HG03342 (cell line): ENCODE results near the gene KLHDC1.
"Not testable (repeated sequence)": the region's sequence is repeated elsewhere in the genome, so short reads cannot be mapped to it uniquely, and the experiment has no call there.

Source experiments
- ATAC-seq: cut with Tn5 transposase; IDR thresholded peaks from one replicate; pipeline ENCODE4 v1.9.1; 2021; ENCODE audit warnings: mild to moderate bottlenecking, moderate library complexity; ENCODE audit not compliant: unreplicated experiment

KLHDC1 gene, protein sequence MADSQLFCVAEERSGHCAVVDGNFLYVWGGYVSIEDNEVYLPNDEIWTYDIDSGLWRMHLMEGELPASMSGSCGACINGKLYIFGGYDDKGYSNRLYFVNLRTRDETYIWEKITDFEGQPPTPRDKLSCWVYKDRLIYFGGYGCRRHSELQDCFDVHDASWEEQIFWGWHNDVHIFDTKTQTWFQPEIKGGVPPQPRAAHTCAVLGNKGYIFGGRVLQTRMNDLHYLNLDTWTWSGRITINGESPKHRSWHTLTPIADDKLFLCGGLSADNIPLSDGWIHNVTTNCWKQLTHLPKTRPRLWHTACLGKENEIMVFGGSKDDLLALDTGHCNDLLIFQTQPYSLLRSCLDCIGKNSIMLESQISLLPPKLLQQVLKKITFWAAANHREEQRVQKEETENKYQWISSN

GRCh38 chr14:49692811-49693734 lies at the start of gene KLHDC1:
Gene KLHDC1, plus strand, starts transcription at chr14:49693120. Its CDS starts 75 bp downstream, at chr14:49693195.
- peak; percentile 65 for ATAC-seq

GRCh38 chr14:49653508-49653907 lies 39.4 kb upstream of the KLHDC1 start:
- no peak for ATAC-seq

GRCh38 chr14:49654511-49654910 lies 38.4 kb upstream of the KLHDC1 start:
- no peak for ATAC-seq

GRCh38 chr14:49657500-49657899 lies 35.4 kb upstream of the KLHDC1 start:
- not testable (repeated sequence) for ATAC-seq

- ATAC-seq = no peak
These were observed 33.1 kb upstream of the KLHDC1 start for GRCh38 chr14:49659526-49660455.

DNA sequence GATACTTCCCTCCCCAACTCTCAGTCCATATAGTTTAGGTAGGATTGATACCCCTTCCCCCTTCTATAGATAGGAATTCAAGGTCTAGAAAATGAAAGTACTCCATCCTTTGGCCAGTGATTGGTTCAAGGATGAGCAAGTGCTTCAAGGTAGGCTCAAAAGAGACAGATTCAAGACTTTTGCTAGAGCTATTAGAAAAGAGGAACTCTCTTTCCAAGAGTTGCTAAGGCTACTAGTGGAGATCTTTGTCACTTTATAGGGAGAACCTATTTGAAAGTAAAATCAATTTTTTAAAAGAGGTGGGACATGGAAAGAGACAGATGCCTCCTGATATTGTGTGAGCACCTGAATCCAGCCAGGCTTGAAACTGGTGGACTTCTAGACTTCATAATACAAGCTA lies 22.4 kb upstream of the KLHDC1 start:
- ATAC-seq = no peak

- ATAC-seq = no peak
These were observed 19.3 kb upstream of the KLHDC1 start for GRCh38 chr14:49673586-49673985.

GRCh38 chr14:49677643-49678042 lies 15.3 kb upstream of the KLHDC1 start:
- no peak for ATAC-seq

- ATAC-seq = no peak
These were observed 13.6 kb upstream of the KLHDC1 start for GRCh38 chr14:49679271-49679670.

DNA sequence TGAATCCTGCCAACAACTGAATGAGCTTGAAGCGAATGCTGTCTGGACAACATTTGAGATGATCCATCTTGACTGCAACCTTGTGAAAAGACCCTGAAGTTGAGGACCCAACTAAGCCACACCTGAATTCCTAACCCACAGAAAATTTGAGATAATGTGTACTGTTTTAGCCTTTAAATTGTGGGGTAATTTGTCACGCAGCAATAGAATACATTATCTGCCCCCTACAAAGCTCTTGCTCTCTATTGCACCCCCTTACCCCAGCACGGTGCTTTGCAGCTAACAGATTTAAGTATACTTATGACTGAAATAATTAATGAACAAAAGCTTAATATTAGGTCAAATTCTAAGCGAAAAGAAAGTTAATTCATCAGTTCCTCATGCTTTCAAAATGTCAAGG lies 6.5 kb upstream of the KLHDC1 start:
- ATAC-seq = no peak

DNA sequence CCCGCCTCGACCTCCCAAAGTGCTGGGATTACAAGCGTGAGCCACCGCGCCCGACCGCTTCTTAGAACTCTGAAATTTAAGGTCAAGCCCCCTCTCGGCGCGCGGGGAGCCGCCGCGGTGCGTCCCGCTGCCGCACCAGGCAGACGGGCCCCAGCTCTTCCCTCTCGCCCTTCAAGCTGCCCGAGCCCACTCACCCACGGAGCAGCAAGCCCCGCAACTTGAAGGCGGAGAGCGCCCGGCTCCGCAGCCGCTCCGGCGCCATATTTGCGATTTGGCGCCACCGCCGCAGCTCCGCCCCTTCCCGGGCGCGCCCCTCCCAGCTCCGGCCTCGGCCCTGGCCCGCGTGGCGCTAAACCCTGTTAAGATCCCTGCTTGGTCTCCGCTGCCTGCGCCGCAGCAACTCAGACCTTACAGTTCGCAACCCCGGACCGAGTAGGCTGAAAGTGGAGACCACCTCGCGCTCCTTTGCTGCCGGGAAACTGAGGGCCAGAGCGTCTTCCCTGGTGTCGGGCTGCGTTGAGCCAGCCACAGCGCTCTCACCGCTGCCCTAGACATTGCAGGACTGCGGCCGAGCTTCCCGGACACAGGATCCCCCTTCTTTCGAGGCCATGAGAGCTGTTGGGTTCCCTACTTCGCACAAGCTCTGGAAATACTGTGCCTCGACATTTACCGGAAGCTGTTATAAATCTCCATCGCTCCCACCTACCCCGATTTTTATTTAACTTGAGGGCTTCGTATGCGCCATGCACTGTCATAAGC lies 4.8 kb upstream of the KLHDC1 start, which contains the start of gene POLE2:
POLE2 (minus strand) TSS at position 273 of the 759 bp plus-strand sequence; CDS start at position 262, 11 bp downstream.
- ATAC-seq = peak; percentile 91

- ATAC-seq = no peak
These were observed 4.3 kb upstream of the KLHDC1 start for GRCh38 chr14:49688701-49689030.

DNA sequence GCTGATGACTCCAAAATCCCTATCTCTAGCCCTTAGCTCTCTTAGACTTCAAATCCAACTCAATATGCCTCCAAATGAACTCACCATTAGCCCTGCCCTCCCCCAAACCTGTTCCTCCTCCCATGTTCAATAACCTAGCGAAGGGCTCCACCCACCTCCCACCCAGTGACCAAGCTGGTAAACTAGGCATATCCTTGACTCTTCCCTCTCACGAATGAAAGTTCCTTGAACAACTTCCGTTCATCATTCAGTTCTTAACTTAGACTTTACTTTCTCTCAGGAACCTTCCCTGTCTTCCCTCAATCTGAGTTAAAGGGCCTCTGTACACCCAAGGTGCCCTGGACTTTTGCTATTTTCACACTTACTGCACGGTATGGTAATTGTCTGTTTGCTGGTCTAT lies 1.9 kb upstream of the KLHDC1 start:
- no peak for ATAC-seq

- ATAC-seq = no peak
These were observed 645 bp upstream of the KLHDC1 start for GRCh38 chr14:49692193-49692757.

GRCh38 chr14:49693735-49694124 lies 810 bp downstream of the KLHDC1 start:
- ATAC-seq = not testable (repeated sequence)

GRCh38 chr14:49702725-49703124 lies 9.8 kb downstream of the KLHDC1 start:
- ATAC-seq = no peak

- ATAC-seq = no peak
These were observed 11.0 kb downstream of the KLHDC1 start for GRCh38 chr14:49703965-49704364.

- ATAC-seq = not testable (repeated sequence)
These were observed 11.6 kb downstream of the KLHDC1 start for GRCh38 chr14:49704471-49704870.

- not testable (repeated sequence) for ATAC-seq
These were observed 18.1 kb downstream of the KLHDC1 start for GRCh38 chr14:49710993-49711392.

DNA sequence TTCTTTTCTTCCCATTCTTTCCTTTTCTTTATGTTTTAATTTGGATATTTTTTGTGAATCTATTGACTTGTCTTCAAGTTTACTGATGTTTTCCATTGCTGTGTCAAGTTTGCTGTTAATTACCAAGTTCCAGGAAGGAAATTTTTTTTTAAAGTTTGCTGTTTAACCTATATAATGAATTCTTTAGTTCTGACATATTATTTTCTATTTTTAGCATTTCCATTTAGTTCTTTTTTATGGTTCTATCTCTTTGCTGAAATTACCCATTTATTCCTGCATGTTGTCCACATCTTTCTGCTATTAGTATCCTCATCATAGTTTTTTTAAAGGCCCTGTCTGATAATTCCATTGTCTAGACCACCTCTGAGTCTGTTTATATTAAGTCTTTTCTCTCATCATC lies 27.8 kb downstream of the KLHDC1 start:
- no peak for ATAC-seq
